HepG2 (cell line): ENCODE data around the gene TBCD. TPM values are rescaled to one million over a fixed set of nuclear protein-coding genes. Genes with fewer than 3 reads are reported as not detected.
A peak's percentile ranks its signal among the peaks of the same experiment; 100 is the strongest.

Source experiments
- ASH2L ChIP-seq: fragments of 300-600, 200-600 bp; sonication (generic); IDR thresholded peaks from 2 replicates; pipeline ENCODE4 v1.7.0; 2017; ENCODE audit warnings: low read depth, mild to moderate bottlenecking, moderate library complexity, mixed read lengths, low read length; ENCODE audit not compliant: insufficient read length
- ATF7-NPFF ChIP-seq: sonication (generic); formaldehyde crosslinking; IDR thresholded peaks from 2 replicates; pipeline ENCODE4 v1.8.1; 2023; ENCODE audit warnings: mild to moderate bottlenecking, low read depth, missing genetic modification reagents, moderate library complexity
- FOXK2 ChIP-seq: fragments of 450-650 bp; IDR thresholded peaks from 2 replicates; pipeline ENCODE4 v1.6.1; 2016
- GABPB1 ChIP-seq: IDR thresholded peaks from 2 replicates; pipeline ENCODE4 v1.6.1; 2016; ENCODE audit warnings: mild to moderate bottlenecking, missing genetic modification reagents, moderate library complexity, missing compliant biosample characterization
- HNRNPL ChIP-seq: fragments of 200-400 bp; formaldehyde crosslinking; IDR thresholded peaks from 2 replicates; pipeline ENCODE4 v1.6.1; 2017; ENCODE audit warnings: mild to moderate bottlenecking, low read depth, low read length
- IRF9 ChIP-seq: sonication (generic); formaldehyde crosslinking; IDR thresholded peaks from 2 replicates; pipeline ENCODE4 v1.8.0; 2022; ENCODE audit warnings: missing genetic modification reagents, mild to moderate bottlenecking, borderline replicate concordance
- KDM5B ChIP-seq: sonication (generic); formaldehyde crosslinking; IDR thresholded peaks from 2 replicates; pipeline ENCODE4 v1.4.0; 2020; ENCODE audit warnings: missing genetic modification reagents, mild to moderate bottlenecking, borderline replicate concordance
- MED8 ChIP-seq: sonication (generic); formaldehyde crosslinking; IDR thresholded peaks from 2 replicates; pipeline ENCODE4 v1.8.1; 2023; ENCODE audit warnings: mild to moderate bottlenecking, missing genetic modification reagents; ENCODE audit not compliant: insufficient replicate concordance
- REPIN1 ChIP-seq: sonication (generic); formaldehyde crosslinking; IDR thresholded peaks from 2 replicates; pipeline ENCODE4 v1.8.0; 2022; ENCODE audit warnings: missing genetic modification reagents, low read depth, mild to moderate bottlenecking, borderline replicate concordance
- SNAI1 ChIP-seq: sonication (generic); formaldehyde crosslinking; IDR thresholded peaks from 2 replicates; pipeline ENCODE4 v1.5.0; 2020; ENCODE audit warnings: mild to moderate bottlenecking, missing genetic modification reagents, borderline replicate concordance
- TBX2 ChIP-seq: sonication (generic); formaldehyde crosslinking; IDR thresholded peaks from 2 replicates; pipeline ENCODE4 v1.5.0; 2020; ENCODE audit warnings: missing genetic modification reagents, mild to moderate bottlenecking, borderline replicate concordance
- ZNF143 ChIP-seq: sonication (generic); formaldehyde crosslinking; IDR thresholded peaks from 2 replicates; pipeline ENCODE4 v1.4.0; 2020; ENCODE audit warnings: missing genetic modification reagents
- ZNF225 ChIP-seq: sonication (generic); formaldehyde crosslinking; IDR thresholded peaks from 2 replicates; pipeline ENCODE4 v1.4.0; 2020; ENCODE audit warnings: mild to moderate bottlenecking, missing genetic modification reagents
- ZNF235 ChIP-seq: sonication (generic); formaldehyde crosslinking; IDR thresholded peaks from 2 replicates; pipeline ENCODE4 v1.8.1; 2023; ENCODE audit warnings: mild to moderate bottlenecking, missing genetic modification reagents, borderline replicate concordance
- ZNF331 ChIP-seq: sonication (generic); formaldehyde crosslinking; IDR thresholded peaks from 2 replicates; pipeline ENCODE4 v1.4.0; 2020; ENCODE audit warnings: missing genetic modification reagents
- ZNF556 ChIP-seq: sonication (generic); formaldehyde crosslinking; IDR thresholded peaks from 2 replicates; pipeline ENCODE4 v1.4.0; 2020; ENCODE audit warnings: mild to moderate bottlenecking, missing genetic modification reagents, borderline replicate concordance
- ZNF607 ChIP-seq: sonication (generic); formaldehyde crosslinking; IDR thresholded peaks from 2 replicates; pipeline ENCODE4 v1.5.1; 2020; ENCODE audit warnings: missing genetic modification reagents, mild to moderate bottlenecking, borderline replicate concordance
- ZNF746 ChIP-seq: sonication (generic); formaldehyde crosslinking; IDR thresholded peaks from 2 replicates; pipeline ENCODE4 v1.8.0; 2022; ENCODE audit warnings: mild to moderate bottlenecking, missing genetic modification reagents
- ZNF839 ChIP-seq: sonication (generic); formaldehyde crosslinking; IDR thresholded peaks from 2 replicates; pipeline ENCODE4 v1.4.0; 2020; ENCODE audit warnings: missing genetic modification reagents, mild to moderate bottlenecking, borderline replicate concordance
- polyA plus RNA-seq, 8 experiments: library from polyadenylated mRNA; depleted of rRNA in 3 of 8; stranded (reverse) in 7 of 8; unstranded in 1 of 8; fragments of >200 nt; fragmentation: Illumina TruSeq in 4 of 8; extraction: Trizol in 4 of 8; gene quantifications; 2 replicates each; pipeline versions ENCODE4 v1.2.1 to v1.2.3, GENCODE V29; 2011 to 2016; ENCODE audit warnings: low read depth in 4 of 8, missing spikeins in 1 of 8, mixed read lengths in 1 of 8; ENCODE audit not compliant: insufficient read depth in 1 of 8
- total RNA-seq, 5 experiments: library from RNA; depleted of rRNA; stranded (reverse); fragments of >200 nt; fragmentation: Illumina TruSeq; extraction: Trizol; gene quantifications; 2 replicates each; pipeline ENCODE4 v1.2.3, GENCODE V29; 2016; ENCODE audit warnings: low read depth in 1 of 5
- TF ChIP-seq, protein P1 (sequence below): sonication (generic); formaldehyde crosslinking; IDR thresholded peaks from 2 replicates; pipeline ENCODE4 v1.9.0; 2022; ENCODE audit warnings: missing genetic modification reagents, mild to moderate bottlenecking, borderline replicate concordance
- TF ChIP-seq, protein P2 (sequence below): IDR thresholded peaks from 2 replicates; pipeline ENCODE4 v1.6.1; 2016; ENCODE audit warnings: mild to moderate bottlenecking, missing biosample characterization, missing genetic modification reagents
- TF ChIP-seq, protein P3 (sequence below): fragments of 450-650 bp; IDR thresholded peaks from 2 replicates; pipeline ENCODE4 v1.6.1; 2016

TBCD gene
- total and polyA plus RNA-seq, 2 of the 13 experiments (the other 11 are each of a cell fraction or from before 2014, with no cell fraction given) = 33.9 to 54.8 TPM

GRCh38 chr17:82888583-82889495 is 137.0 kb downstream of the TBCD start (continued):
- 0 out of 2 replicates have a peak, but pooled peaks have one; percentile 33 for TF ChIP-seq ZNF839
- peak; percentile 40 for TF ChIP-seq MED8
- TF ChIP-seq IRF9 (CRISPR knock-in tag) = peak; percentile 57; the same call in 1 of the 2 replicates
- peak; percentile 57 for TF ChIP-seq ZNF143 (CRISPR knock-in tag)
- peak; percentile 11; the same call in 1 of the 2 replicates for TF ChIP-seq REPIN1 (CRISPR knock-in tag)
- peak; percentile 43; the same call in 1 of the 2 replicates for TF ChIP-seq GABPB1
- TF ChIP-seq HNRNPL = peak; percentile 99
- peak; percentile 60; the same call in 1 of the 2 replicates for TF ChIP-seq TBX2
- 0 out of 2 replicates have a peak, but pooled peaks have one; percentile 5 for TF ChIP-seq ZNF331 (CRISPR knock-in tag)
- TF ChIP-seq ZNF746 (CRISPR knock-in tag) = 0 out of 2 replicates have a peak, but pooled peaks have one; percentile 8
- peak; percentile 70; the same call in 1 of the 2 replicates for TF ChIP-seq SNAI1 (CRISPR knock-in tag)
- TF ChIP-seq ZNF235 (CRISPR knock-in tag) = peak; percentile 52; the same call in 1 of the 2 replicates
- TF ChIP-seq FOXK2 = no peak
- TF ChIP-seq, protein P1, sequence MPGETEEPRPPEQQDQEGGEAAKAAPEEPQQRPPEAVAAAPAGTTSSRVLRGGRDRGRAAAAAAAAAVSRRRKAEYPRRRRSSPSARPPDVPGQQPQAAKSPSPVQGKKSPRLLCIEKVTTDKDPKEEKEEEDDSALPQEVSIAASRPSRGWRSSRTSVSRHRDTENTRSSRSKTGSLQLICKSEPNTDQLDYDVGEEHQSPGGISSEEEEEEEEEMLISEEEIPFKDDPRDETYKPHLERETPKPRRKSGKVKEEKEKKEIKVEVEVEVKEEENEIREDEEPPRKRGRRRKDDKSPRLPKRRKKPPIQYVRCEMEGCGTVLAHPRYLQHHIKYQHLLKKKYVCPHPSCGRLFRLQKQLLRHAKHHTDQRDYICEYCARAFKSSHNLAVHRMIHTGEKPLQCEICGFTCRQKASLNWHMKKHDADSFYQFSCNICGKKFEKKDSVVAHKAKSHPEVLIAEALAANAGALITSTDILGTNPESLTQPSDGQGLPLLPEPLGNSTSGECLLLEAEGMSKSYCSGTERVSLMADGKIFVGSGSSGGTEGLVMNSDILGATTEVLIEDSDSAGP (CRISPR knock-in tag) = peak; percentile 35
- TF ChIP-seq ASH2L = peak; percentile 76
- TF ChIP-seq ZNF225 (CRISPR knock-in tag) = peak; percentile 32; the same call in 1 of the 2 replicates
- peak; percentile 86; the same call in 1 of the 2 replicates for TF ChIP-seq KDM5B (CRISPR knock-in tag)
- TF ChIP-seq, protein P2, sequence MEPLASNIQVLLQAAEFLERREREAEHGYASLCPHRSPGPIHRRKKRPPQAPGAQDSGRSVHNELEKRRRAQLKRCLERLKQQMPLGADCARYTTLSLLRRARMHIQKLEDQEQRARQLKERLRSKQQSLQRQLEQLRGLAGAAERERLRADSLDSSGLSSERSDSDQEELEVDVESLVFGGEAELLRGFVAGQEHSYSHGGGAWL (CRISPR knock-in tag) = peak; percentile 66; the same call in 1 of the 2 replicates
- TF ChIP-seq, protein P3, sequence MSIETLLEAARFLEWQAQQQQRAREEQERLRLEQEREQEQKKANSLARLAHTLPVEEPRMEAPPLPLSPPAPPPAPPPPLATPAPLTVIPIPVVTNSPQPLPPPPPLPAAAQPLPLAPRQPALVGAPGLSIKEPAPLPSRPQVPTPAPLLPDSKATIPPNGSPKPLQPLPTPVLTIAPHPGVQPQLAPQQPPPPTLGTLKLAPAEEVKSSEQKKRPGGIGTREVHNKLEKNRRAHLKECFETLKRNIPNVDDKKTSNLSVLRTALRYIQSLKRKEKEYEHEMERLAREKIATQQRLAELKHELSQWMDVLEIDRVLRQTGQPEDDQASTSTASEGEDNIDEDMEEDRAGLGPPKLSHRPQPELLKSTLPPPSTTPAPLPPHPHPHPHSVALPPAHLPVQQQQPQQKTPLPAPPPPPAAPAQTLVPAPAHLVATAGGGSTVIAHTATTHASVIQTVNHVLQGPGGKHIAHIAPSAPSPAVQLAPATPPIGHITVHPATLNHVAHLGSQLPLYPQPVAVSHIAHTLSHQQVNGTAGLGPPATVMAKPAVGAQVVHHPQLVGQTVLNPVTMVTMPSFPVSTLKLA = peak; percentile 93
- 0 out of 2 replicates have a peak, but pooled peaks have one; percentile 9 for TF ChIP-seq ZNF556 (CRISPR knock-in tag)
- TF ChIP-seq ZNF607 (CRISPR knock-in tag) = 0 out of 2 replicates have a peak, but pooled peaks have one; percentile 52
- 0 out of 2 replicates have a peak, but pooled peaks have one; percentile 44 for TF ChIP-seq ATF7-NPFF (CRISPR knock-in tag)
